Memory B cell (primary cell): Measurements from ENCODE around the gene HOXC9.

Experiments
- ATAC-seq: fragments of 150-1000 bp; cut with Tn5 transposase; 2 replicates; pipeline ENCODE4 v1.10.0; 2021; ENCODE audit warnings: low read depth, mild to moderate bottlenecking, moderate library complexity
- DNase-seq, 2 donors: peaks; one replicate each; pipeline ENCODE4 v3.0.0; 2022; ENCODE audit warnings: low spot score in 2 of 2
- H3K27ac Mint-ChIP-seq: one replicate; pipeline ENCODE4 v1.8.0; 2022; ENCODE audit warnings: mild to moderate bottlenecking, moderate library complexity, mixed read lengths
- H3K27me3 Mint-ChIP-seq: one replicate; pipeline ENCODE4 v1.8.0; 2022; ENCODE audit warnings: mixed read lengths
- H3K36me3 Mint-ChIP-seq: one replicate; pipeline ENCODE4 v1.8.0; 2022; ENCODE audit warnings: mild to moderate bottlenecking, mixed read lengths
- H3K4me1 Mint-ChIP-seq: one replicate; pipeline ENCODE4 v1.8.0; 2022; ENCODE audit warnings: mixed read lengths
- H3K4me3 Mint-ChIP-seq: one replicate; pipeline ENCODE4 v1.8.0; 2022; ENCODE audit warnings: mild to moderate bottlenecking, moderate library complexity, mixed read lengths
- H3K9me3 Mint-ChIP-seq: one replicate; pipeline ENCODE4 v1.8.0; 2022; ENCODE audit warnings: mixed read lengths

Gene HOXC9

DNA sequence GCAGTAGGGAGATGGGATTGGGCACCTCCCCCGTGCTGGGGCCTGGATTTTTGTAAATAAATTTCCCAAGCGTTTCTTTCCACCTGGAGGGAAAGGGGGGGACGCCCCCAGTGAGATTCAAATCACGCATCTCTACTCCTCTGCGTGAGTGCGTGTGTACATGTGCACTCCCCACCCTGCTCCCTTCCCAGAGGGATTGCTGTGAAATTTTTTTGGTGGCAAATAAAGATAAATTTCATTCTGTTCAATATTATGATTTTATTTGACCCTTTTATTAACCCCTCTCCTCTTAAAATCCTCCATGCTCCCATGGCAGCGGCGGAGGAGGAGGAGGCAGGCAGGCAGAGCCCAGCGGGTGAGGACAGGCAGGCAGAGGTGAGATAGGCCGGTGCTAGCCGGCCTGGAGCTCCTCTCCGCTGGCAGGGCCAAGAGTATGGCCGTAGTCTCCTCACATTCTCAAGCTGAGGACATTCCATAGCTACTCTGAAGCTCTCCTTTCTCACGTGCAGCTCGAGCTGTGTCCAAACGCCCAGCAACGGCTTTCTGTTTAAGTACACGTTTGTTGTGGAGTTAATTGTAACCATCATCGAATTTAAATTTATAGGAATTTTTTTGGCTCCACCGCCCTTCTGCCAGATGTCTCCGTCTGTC lies 23.7 kb upstream of the HOXC9 start:
- H3K4me3 Mint-ChIP-seq: no peak overlapping the region
- peak overlapping the region; percentile 81 for H3K27ac Mint-ChIP-seq
- peaks cover 5% of the 10 kb centered on the region for H3K4me1 Mint-ChIP-seq
- DNase-seq (no peak), ATAC-seq (no peak)
- H3K27me3 Mint-ChIP-seq: peaks cover 52% of the 10 kb centered on the region
- peaks cover 4% of the 10 kb centered on the region for H3K9me3 Mint-ChIP-seq
- H3K36me3 Mint-ChIP-seq: peaks cover 4% of the 10 kb centered on the region

DNA sequence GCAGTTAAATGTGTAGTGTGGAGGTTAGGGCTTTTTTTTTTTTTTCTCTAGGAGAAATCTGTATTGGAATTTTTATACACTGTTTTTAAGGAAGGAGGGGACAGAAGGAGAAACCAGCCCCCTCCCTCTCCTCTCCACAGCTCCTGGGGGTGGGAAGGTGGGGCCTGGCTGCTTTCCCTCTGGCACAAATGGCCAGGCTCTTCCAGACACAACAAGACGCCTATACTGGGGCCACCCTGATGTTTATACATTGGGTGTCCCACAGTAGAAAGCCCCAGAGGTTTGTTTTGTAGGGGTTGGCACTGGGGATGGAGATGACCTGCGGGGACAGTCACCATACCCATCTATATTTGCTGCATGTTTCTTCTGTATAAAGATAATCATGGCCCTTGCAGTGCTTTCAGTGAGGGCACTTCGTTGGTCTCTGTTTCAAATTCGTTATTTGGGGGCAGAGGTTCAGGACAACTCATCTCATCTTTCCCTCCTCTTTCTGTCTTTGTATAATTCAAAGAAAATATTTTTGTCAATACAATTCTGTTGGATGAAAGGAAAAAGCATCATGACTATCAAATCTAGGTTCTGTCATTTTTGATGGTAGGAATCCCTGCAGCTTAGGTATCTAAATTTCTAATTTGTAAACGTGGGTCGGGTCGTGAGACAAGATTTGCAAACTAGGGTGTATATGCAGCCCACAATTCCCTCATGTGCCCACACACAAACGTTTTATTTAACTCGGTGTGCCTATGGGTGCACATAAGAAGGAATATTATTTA lies 23.0 kb upstream of the HOXC9 start:
- peak overlapping the region; percentile 28 for H3K27ac Mint-ChIP-seq
- H3K27me3 Mint-ChIP-seq: peaks cover 50% of the 10 kb centered on the region
- DNase-seq (no peak), ATAC-seq (no peak)
- H3K4me1 Mint-ChIP-seq: peaks cover 5% of the 10 kb centered on the region
- peaks cover 4% of the 10 kb centered on the region for H3K9me3 Mint-ChIP-seq
- peaks cover 4% of the 10 kb centered on the region for H3K36me3 Mint-ChIP-seq
- H3K4me3 Mint-ChIP-seq: no peak overlapping the region

DNA sequence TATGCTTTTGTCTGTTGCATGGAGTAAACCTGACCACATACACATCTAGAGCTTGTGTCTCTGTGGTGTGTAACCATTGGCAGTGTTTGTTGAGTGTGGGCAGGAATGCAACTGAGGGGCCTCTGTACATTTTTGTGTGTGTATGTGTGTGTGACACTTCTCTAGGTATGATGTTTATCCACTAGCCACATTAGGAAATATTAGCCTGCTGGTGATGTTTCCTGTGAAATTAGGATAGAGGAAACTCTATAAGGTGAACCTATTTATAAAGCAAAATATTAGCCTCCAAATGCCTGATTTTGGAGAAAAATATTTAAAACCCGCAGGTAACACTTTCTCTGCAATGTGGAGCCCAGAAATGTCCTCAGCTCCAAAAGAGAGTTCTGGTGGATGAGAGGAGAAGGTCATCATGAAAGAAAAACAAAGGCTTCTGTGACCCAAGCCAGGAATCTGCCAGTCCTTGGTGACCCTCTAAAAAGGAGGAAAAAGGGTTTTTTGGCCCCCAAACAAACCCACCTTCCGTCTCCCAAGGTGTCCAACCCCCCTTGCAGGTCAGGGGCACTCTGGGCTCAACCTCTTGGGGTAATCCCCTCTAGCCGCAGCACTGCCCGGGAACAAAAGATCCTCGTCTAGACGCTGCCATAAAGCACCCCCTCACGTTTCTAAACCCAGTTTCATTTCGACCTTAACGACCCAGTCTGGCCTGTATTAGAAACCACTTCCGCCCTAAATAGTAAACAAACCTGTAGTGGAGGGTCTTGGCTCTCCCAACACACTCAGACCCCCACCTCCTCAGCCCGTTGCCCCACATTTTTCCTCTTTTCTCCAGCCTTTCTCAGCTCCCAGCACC lies 22.1 kb upstream of the HOXC9 start:
- peaks cover 45% of the 10 kb centered on the region for H3K27me3 Mint-ChIP-seq
- ATAC-seq (no peak), DNase-seq (no peak)
- peaks cover 4% of the 10 kb centered on the region for H3K36me3 Mint-ChIP-seq
- no peak overlapping the region for H3K27ac Mint-ChIP-seq
- H3K9me3 Mint-ChIP-seq: peaks cover 3% of the 10 kb centered on the region
- H3K4me1 Mint-ChIP-seq: peaks cover 5% of the 10 kb centered on the region
- no peak overlapping the region for H3K4me3 Mint-ChIP-seq

DNA sequence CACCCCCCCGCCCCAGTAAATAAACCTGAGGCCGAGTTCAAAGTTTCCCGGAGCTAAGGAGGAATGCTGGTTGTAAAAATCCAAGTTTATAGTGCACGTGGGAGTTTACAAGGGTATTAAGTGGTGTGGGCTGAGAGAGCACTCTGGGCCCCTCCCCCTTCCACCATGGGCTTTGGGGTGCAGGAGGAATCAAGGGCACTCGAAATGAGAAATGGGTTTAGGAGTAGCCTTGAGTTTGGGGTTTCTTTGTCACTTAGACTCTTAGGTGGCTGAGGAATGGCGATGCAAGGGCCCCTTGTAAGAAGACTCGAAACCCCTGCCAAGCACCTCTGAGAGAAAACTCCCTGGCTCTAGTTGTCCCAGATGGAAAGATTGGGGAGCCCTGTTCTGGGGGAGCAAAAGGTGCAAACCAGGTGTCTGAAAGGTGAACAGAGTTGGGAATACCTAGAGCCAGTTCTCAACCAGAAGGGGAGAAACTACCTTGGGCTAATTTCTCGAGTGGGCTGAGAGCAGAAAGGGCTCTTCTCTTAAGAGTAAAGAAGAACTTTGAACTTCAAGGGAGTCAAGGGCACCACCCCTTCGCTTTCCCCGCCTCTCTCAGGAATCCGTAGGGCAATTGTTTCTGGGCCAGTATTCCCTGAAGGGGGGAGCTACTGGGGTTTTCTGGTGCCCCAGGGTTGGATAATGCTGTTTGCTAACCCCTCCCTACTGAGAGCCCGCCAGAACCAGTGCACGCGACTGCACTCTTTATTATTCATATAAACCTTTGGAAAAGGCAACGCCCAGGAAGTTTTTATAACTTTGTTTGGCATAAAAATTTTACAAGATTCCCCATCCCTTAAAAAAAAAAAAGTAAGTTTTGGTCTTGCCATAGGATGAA lies 21.2 kb upstream of the HOXC9 start:
- peaks cover 5% of the 10 kb centered on the region for H3K4me1 Mint-ChIP-seq
- ATAC-seq (no peak), DNase-seq (no peak)
- H3K27me3 Mint-ChIP-seq: peaks cover 47% of the 10 kb centered on the region
- H3K27ac Mint-ChIP-seq: no peak overlapping the region
- peaks cover 2% of the 10 kb centered on the region for H3K9me3 Mint-ChIP-seq
- H3K36me3 Mint-ChIP-seq: peaks cover 2% of the 10 kb centered on the region
- H3K4me3 Mint-ChIP-seq: no peak overlapping the region

DNA sequence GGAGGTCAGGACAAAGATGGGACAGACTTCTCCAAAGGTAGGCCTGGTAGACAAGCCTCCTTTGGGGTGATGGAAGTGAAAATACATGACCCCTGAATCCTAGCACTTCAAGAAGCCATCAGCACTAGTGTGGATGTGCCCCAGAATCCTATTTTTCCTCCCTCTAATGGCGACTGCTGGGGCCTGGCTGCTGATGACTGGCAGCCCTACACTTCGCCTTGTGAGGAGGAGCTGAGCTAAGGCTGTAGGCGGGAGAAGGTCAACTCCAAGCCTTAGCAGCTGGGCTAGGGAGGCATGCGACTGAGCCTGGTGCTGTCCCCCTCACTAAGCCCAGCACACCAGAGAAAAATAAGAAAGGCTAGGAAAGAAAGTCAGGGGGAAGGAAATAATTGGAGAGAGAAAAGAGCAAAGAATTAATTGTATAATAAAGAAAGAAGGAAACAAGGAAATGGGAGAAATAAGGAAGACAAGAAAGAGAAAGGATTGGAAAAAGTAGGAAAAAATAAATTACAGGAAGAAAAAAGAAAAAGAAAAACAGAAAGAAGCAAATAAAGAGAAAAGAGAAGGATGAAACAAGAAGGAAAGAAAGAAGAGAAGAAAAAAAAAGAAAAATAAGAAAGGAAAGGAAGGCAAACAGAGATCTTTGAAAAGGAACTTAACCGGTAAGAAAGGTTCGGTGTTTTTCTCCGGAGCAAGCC lies 19.7 kb upstream of the HOXC9 start:
- no peak overlapping the region for H3K27ac Mint-ChIP-seq
- ATAC-seq (no peak), DNase-seq (no peak)
- peaks cover 2% of the 10 kb centered on the region for H3K36me3 Mint-ChIP-seq
- H3K27me3 Mint-ChIP-seq: peaks cover 47% of the 10 kb centered on the region
- peaks cover 2% of the 10 kb centered on the region for H3K9me3 Mint-ChIP-seq
- H3K4me3 Mint-ChIP-seq: no peak overlapping the region
- peaks cover 7% of the 10 kb centered on the region for H3K4me1 Mint-ChIP-seq

DNA sequence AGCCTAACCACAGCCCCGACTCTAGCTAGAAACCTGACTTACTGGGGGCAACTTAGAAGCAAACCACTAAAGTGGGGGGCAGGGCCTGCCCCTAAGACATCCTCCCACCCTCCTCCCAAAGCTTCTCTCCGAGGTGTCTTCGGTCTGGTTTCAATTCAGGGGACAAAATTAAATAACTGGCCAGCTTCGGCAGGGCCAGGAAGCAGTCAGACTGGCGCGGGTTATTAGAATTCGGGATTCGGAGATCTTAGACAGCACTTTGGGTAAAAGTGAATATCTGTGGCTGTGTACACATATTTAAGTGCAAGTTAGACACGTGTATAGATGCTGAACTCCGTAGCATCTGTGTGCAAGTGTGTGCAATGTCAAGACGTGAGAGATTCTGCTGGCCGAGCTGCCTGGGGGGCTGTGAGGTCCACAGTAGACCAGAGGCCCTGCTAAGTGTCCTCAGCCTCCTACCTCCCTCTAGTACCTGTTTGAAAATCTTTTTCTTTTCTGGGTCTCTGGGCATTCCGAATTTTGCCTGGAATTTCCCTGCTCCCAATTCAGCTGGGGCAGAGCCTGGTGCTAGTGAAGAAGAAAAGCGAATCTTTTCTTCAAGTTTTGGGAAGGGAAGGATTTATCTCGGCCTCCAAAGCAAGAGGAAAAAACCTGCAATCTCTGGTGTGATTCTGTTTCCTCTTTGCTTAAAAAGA lies 19.0 kb upstream of the HOXC9 start:
- no peaks in the 10 kb centered on the region for H3K36me3 Mint-ChIP-seq

DNA sequence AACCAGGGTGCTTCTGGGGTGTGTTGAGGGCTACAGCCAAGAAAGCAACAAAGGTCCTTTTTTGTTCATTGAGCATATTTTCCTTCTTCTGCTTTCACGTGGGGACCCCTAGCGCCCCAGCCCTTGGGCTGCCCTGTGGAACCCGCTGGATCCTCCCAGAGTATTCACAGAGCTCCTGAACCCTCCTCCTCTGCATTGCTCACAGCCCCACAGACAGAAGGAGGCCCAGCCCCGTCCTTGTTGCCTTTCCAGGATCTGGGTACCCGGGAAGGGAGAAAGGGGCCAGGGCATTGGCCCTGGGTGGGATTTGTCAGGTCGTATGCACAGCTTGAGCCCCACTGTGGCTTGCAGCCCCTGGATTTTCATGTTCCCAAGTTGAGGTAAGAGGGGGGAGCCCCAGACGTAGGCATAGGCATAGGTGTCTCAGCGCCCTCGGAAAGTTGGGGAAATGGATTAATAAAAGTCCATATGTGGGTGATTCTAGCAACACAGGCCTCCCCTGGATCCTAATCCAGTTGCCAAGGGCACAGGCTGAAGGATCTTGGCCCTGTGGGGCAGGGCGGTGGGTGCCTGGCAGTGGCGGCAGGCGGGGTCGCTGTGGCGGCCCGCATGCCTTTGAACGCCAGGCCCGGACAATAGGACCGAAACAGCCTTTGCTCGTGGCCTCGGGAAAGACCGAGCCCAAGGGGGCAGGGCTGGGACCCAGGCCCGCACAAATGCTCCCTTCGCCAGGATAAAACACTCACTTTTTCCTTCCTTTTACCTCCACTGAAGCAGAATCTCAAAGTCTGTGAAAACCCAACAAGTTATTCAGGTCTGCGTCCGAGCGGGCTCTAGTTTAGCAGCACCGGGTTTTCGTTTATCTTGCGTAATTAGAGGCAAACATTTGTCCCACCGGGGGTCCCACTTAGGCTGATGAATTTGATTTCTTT lies 18.1 kb upstream of the HOXC9 start:
- DNase-seq (no peak), ATAC-seq (no peak)
- Mint-ChIP-seq H3K27me3 (peaks cover 50% of the 10 kb centered on the region), H3K9me3 (no peaks in the 10 kb centered on the region), H3K4me3 (no peak overlapping the region), H3K27ac (no peak overlapping the region), H3K36me3 (no peaks in the 10 kb centered on the region), H3K4me1 (peaks cover 5% of the 10 kb centered on the region)

More for the DNA sequence above, 19.0 kb upstream of the HOXC9 start:
- ATAC-seq (no peak), DNase-seq (no peak)
- H3K9me3 Mint-ChIP-seq: no peaks in the 10 kb centered on the region
- no peak overlapping the region for H3K27ac Mint-ChIP-seq
- no peak overlapping the region for H3K4me3 Mint-ChIP-seq
- peaks cover 5% of the 10 kb centered on the region for H3K4me1 Mint-ChIP-seq
- peaks cover 44% of the 10 kb centered on the region for H3K27me3 Mint-ChIP-seq

DNA sequence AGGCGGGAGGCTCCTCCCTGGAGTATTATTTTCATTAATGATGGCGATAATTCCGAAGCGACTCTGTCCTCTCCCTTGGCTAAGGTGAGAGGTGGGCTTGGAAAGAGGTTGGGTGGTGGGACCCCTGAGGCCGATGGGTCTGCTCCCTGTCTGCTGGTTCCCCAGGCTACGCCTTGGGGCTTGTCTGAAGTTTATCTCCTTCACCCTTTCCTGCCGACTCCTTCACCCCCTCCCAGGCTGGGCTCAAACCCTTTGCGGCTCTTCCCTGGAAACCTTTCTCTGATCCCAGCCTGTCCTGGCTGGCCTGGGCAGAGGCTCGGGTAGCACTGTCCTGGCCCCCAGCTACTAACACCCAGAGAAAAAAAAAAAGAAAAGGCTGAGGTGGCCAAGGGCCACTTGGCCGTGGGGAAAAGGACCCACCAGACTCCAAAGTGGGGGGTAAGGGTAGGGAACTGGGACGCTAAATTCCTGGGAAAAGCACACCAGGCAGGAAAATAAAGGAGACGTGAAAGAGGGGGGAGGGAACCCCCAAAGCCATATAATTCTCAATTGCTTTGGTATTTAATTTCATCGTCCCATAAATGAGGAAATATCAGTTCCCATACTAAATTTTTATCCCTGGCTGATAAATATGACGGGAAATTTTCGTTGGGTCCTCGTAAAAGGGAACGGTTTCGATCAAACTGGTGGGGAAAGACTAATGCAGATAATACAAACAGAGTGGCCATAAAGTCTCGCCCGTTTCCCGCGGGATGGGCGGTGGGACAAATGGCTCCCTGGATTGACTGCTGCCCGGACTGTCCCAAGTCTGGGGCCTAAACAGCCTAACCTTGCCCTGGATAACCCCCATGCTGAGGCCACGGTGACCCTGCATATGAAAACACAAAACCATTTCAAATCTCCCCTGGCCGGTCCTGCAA lies 17.1 kb upstream of the HOXC9 start:
- Mint-ChIP-seq H3K9me3 (no peaks in the 10 kb centered on the region), H3K27me3 (peaks cover 54% of the 10 kb centered on the region), H3K4me1 (peaks cover 5% of the 10 kb centered on the region), H3K36me3 (no peaks in the 10 kb centered on the region), H3K27ac (peak overlapping the region; percentile 63), H3K4me3 (no peak overlapping the region)
- DNase-seq (no peak), ATAC-seq (no peak)

DNA sequence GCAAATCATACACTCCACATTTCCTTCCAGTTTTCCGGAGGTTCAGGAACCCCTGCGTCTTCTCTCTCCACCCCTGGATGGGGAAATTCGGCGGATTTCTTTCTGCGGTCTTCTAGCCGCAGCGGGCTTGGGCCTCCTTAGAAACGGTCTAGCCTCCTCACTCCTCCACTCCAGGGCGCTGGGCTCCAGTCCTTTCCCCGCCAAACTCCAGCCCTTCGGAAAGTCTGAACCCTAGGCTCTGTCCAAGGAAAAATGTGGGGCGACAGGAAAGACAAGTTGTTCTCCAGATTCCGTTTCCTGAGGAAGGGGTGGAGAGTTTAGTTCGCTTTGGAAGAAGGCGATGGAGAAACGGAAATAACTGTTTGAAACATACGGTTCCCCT lies 16.4 kb upstream of the HOXC9 start:
- Mint-ChIP-seq H3K4me1 (peaks cover 7% of the 10 kb centered on the region), H3K36me3 (no peaks in the 10 kb centered on the region), H3K27ac (peak overlapping the region; percentile 63), H3K27me3 (peaks cover 52% of the 10 kb centered on the region), H3K9me3 (peaks cover 2% of the 10 kb centered on the region), H3K4me3 (no peak overlapping the region)
- ATAC-seq (no peak), DNase-seq (no peak)

DNA sequence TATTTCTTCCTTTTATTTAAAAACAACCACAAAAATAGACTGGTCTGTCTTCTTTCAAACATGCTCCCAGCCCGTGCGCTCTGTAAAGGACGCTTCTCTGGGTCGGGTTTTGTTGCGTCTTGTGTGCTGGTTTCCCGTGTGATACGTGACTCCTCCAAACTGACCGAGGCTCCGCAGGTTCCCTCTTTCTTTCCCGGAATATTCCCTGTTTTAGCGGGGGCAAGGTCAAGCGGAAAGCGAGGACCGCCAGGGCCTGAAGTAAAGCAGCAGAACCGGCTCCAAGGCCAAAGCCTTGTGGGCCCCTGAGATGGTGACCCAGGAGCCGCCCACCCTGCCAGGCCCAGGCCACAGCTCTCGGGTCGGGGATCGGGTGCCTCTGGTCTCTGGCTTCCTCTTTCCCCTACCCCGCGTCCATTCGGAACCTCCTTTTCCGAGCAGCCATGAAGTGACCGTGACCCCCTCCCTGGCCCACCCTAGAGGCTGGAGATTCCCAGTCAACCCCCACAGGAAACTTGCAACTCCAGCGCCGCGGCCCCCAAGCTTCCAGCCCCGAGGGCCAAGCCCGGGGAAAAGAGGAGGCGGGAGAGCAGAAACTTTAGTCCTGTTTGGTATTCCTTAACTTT lies 15.9 kb upstream of the HOXC9 start:
- Mint-ChIP-seq H3K27ac (peak overlapping the region; percentile 63), H3K4me1 (peaks cover 10% of the 10 kb centered on the region), H3K4me3 (no peak overlapping the region), H3K27me3 (peaks cover 51% of the 10 kb centered on the region), H3K36me3 (no peaks in the 10 kb centered on the region), H3K9me3 (peaks cover 2% of the 10 kb centered on the region)
- no peak for DNase-seq
- no peak for ATAC-seq
